AG09319 (cell line): Measurements from ENCODE around the gene REEP1.

Source experiments
- DNase-seq: peaks from one replicate; pipeline ENCODE4 v3.0.0-alpha.2; 2010; ENCODE audit warnings: low read depth; ENCODE audit errors: extremely low read depth
- CTCF ChIP-seq: IDR thresholded peaks from 2 replicates; pipeline ENCODE4 v1.5.1; 2011; ENCODE audit warnings: low read depth, mild to moderate bottlenecking, inconsistent platforms, low read length, moderate library complexity

Gene REEP1

GRCh38 chr2:86243950-86244733 lies 93.3 kb downstream of the REEP1 start:
- no peak for DNase-seq
- no peak for TF ChIP-seq CTCF

- TF ChIP-seq CTCF = no peak
- no peak for DNase-seq
Observed at GRCh38 chr2:86243272-86243671, 94.2 kb downstream of the REEP1 start.

- DNase-seq = no peak
- TF ChIP-seq CTCF = no peak
Observed at GRCh38 chr2:86241611-86242010, 95.8 kb downstream of the REEP1 start.

- no peak for TF ChIP-seq CTCF
- no peak for DNase-seq
Observed at GRCh38 chr2:86240251-86240650, 97.2 kb downstream of the REEP1 start.

- DNase-seq = no peak
- TF ChIP-seq CTCF = no peak
Observed at GRCh38 chr2:86239745-86240144, 97.7 kb downstream of the REEP1 start.

- no peak for TF ChIP-seq CTCF
- DNase-seq = no peak
Observed at GRCh38 chr2:86239326-86239725, 98.1 kb downstream of the REEP1 start.

- no peak for TF ChIP-seq CTCF
- DNase-seq = no peak
Observed at GRCh38 chr2:86238354-86238753, 99.1 kb downstream of the REEP1 start.
